Measurements from ENCODE around the gene TMEM179.

The TMEM179 gene

GRCh38 chr14:104576232-104576969, 28.2 kb downstream of the TMEM179 start:
- intact Hi-C loops (cut with DNase I): no loop called here
- no peak for DNase-seq

- no peak for DNase-seq
- intact Hi-C loops (cut with DNase I): no loop called here
These were observed 29.5 kb downstream of the TMEM179 start for GRCh38 chr14:104574978-104575583.

- intact Hi-C loops (cut with DNase I): no loop called here
These were observed 30.0 kb downstream of the TMEM179 start for GRCh38 chr14:104574536-104574935.

GRCh38 chr14:104573930-104574329, 30.6 kb downstream of the TMEM179 start:
- no peak for DNase-seq
- intact Hi-C loops (cut with DNase I): no loop called here

More at GRCh38 chr14:104574536-104574935, 30.0 kb downstream of the TMEM179 start:
- no peak for DNase-seq

- DNase-seq: no peak
- intact Hi-C loops (cut with DNase I): no loop called here
These were observed 31.9 kb downstream of the TMEM179 start for GRCh38 chr14:104572668-104573067.

GRCh38 chr14:104572024-104572626, 32.4 kb downstream of the TMEM179 start:
- no peak for DNase-seq
- intact Hi-C loops (cut with DNase I): no loop called here

- DNase-seq: no peak
- intact Hi-C loops (cut with DNase I): no loop called here
These were observed 33.3 kb downstream of the TMEM179 start for GRCh38 chr14:104571246-104571645.

GRCh38 chr14:104569435-104569834, 35.1 kb downstream of the TMEM179 start:
- intact Hi-C loops (cut with DNase I): no loop called here
- no peak for DNase-seq

- DNase-seq: no peak
- intact Hi-C loops (cut with DNase I): no loop called here
These were observed 36.0 kb downstream of the TMEM179 start for GRCh38 chr14:104568620-104569019.

GRCh38 chr14:104567957-104568225, 36.7 kb downstream of the TMEM179 start:
- DNase-seq: no peak
- intact Hi-C loops (cut with DNase I): no loop called here

GRCh38 chr14:104567141-104567956, 37.2 kb downstream of the TMEM179 start:
- intact Hi-C loops (cut with DNase I): no loop called here
- DNase-seq: no peak

GRCh38 chr14:104564744-104565679, 39.6 kb downstream of the TMEM179 start:
- DNase-seq: peak in 1 of 10 donors; percentile 81
- intact Hi-C loops (cut with DNase I): loop anchor here (1.0 to 5.0 kb wide), 2 partner anchors 428 to 488 kb away; no protein-coding TSS in a partner anchor

- peak; percentile 56 to 95 (median 78) for DNase-seq
- intact Hi-C loops (cut with DNase I): loop anchor here (1.0 to 5.0 kb wide), 2 partner anchors 427 to 487 kb away; no protein-coding TSS in a partner anchor
These were observed 40.6 kb downstream of the TMEM179 start for GRCh38 chr14:104563742-104564615.

- intact Hi-C loops (cut with DNase I): loop anchor here (5.0 kb wide), 1 partner anchor 486 kb away; no protein-coding TSS in a partner anchor
- DNase-seq: peak in 2 of 10 donors; percentile 41 to 71
These were observed 41.3 kb downstream of the TMEM179 start for GRCh38 chr14:104563191-104563741.

- intact Hi-C loops (cut with DNase I): loop anchor here (5.0 kb wide), 1 partner anchor 485 kb away; no protein-coding TSS in a partner anchor
- peak in 2 of 10 donors; percentile 56 to 61 for DNase-seq
These were observed 42.0 kb downstream of the TMEM179 start for GRCh38 chr14:104562606-104563005.

GRCh38 chr14:104561632-104562495, 42.7 kb downstream of the TMEM179 start:
- intact Hi-C loops (cut with DNase I): loop anchor here (5.0 kb wide), 1 partner anchor 485 kb away; no protein-coding TSS in a partner anchor

GRCh38 chr14:104561124-104561557, 43.4 kb downstream of the TMEM179 start:
- DNase-seq: peak in 3 of 10 donors; percentile 39 to 76 (median 59)
- intact Hi-C loops (cut with DNase I): loop anchor here (5.0 kb wide), 1 partner anchor 484 kb away; no protein-coding TSS in a partner anchor

More at GRCh38 chr14:104561632-104562495, 42.7 kb downstream of the TMEM179 start:
- peak in 3 of 10 donors; percentile 59 to 77 (median 61) for DNase-seq

All from posterior cingulate gyrus (tissue), 11 donors.